K562 (cell line): Measurements from ENCODE around the gene SYDE1.

Experiments used
- ATF1 ChIP-seq, 2 experiments: fragments of 450-650 bp in 1 of 2; IDR thresholded peaks; 2 replicates each; pipeline ENCODE4 v1.6.1; 2016; ENCODE audit warnings: missing compliant biosample characterization in 1 of 2, missing genetic modification characterization in 1 of 2
- ATF2 ChIP-seq: sonication (generic); formaldehyde crosslinking; IDR thresholded peaks from 2 replicates; pipeline ENCODE4 v1.8.1; 2022; ENCODE audit warnings: missing genetic modification reagents
- NRF1 ChIP-seq, 2 experiments: fragments of 450-650 bp; IDR thresholded peaks in 1 of 2; conservative IDR thresholded peaks in 1 of 2; 2 replicates each; pipeline ENCODE4 v1.6.1; 2014; ENCODE audit warnings: mild to moderate bottlenecking in 2 of 2
- POLR2AphosphoS5 ChIP-seq: IDR thresholded peaks from 2 replicates; pipeline ENCODE4 v1.6.1; 2011; ENCODE audit warnings: mild to moderate bottlenecking, low read depth, low read length, moderate library complexity; ENCODE audit not compliant: control insufficient read depth, insufficient read depth
- SMC3 ChIP-seq: conservative IDR thresholded peaks from 2 replicates; pipeline ENCODE4 v1.6.1; 2011; ENCODE audit warnings: low read depth, low read length, improper control_type of control experiment; ENCODE audit not compliant: insufficient read depth
- SP1 ChIP-seq: sonication (generic); formaldehyde crosslinking; IDR thresholded peaks from 2 replicates; pipeline ENCODE4 v1.8.1; 2022; ENCODE audit warnings: mild to moderate bottlenecking, missing genetic modification reagents
- STAG1 ChIP-seq: sonication (generic); formaldehyde crosslinking; IDR thresholded peaks from 2 replicates; pipeline ENCODE4 v1.5.0; 2020; ENCODE audit warnings: missing genetic modification reagents, borderline replicate concordance
- ZNF3 ChIP-seq: fragments of 250-450 bp; sonication (Bioruptor Pico); IDR thresholded peaks from 2 replicates; pipeline ENCODE4 v1.5.0; 2021; ENCODE audit warnings: mild to moderate bottlenecking, moderate library complexity
- TF ChIP-seq, protein P1 (sequence below), 3 experiments: IDR thresholded peaks in 2 of 3; conservative IDR thresholded peaks in 1 of 3; 2 replicates each; pipeline ENCODE4 v1.5.1; 2011 to 2012; ENCODE audit warnings: low read length in 3 of 3, mild to moderate bottlenecking in 3 of 3, control low read depth in 2 of 3, improper control_type of control experiment in 1 of 3, inconsistent platforms in 1 of 3, low read depth in 1 of 3, mixed read lengths in 1 of 3, moderate library complexity in 1 of 3; ENCODE audit not compliant: insufficient read depth in 2 of 3

GRCh38 chr19:15118248-15118647 is 11.0 kb downstream of the SYDE1 start:
- TF ChIP-seq SMC3 (no peak), NRF1 (conservative IDR thresholded peaks at IDR 0.05 in 1 of 2, IDR thresholded peaks at IDR 0.05 in 1 of 2) (no peak), POLR2AphosphoS5 (no peak), STAG1 (CRISPR knock-in tag) (no peak), ATF1 (CRISPR knock-in tag; IDR thresholded peaks at IDR 0.05) (no peak), ATF1 (tag; IDR thresholded peaks at IDR 0.05) (no peak), SP1 (CRISPR knock-in tag) (no peak), ATF2 (CRISPR knock-in tag) (no peak), ZNF3 (CRISPR knock-in tag) (no peak)
- TF ChIP-seq, protein P1, sequence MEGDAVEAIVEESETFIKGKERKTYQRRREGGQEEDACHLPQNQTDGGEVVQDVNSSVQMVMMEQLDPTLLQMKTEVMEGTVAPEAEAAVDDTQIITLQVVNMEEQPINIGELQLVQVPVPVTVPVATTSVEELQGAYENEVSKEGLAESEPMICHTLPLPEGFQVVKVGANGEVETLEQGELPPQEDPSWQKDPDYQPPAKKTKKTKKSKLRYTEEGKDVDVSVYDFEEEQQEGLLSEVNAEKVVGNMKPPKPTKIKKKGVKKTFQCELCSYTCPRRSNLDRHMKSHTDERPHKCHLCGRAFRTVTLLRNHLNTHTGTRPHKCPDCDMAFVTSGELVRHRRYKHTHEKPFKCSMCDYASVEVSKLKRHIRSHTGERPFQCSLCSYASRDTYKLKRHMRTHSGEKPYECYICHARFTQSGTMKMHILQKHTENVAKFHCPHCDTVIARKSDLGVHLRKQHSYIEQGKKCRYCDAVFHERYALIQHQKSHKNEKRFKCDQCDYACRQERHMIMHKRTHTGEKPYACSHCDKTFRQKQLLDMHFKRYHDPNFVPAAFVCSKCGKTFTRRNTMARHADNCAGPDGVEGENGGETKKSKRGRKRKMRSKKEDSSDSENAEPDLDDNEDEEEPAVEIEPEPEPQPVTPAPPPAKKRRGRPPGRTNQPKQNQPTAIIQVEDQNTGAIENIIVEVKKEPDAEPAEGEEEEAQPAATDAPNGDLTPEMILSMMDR (IDR thresholded peaks at IDR 0.05 in 2 of 3, conservative IDR thresholded peaks at IDR 0.05 in 1 of 3; ENCODE audit: insufficient read depth in 2 of 3, low read depth in 1 of 3, low read length in 3 of 3), result no peak
